Fibroblast of lung (primary cell): ENCODE results near the gene PLEKHH3. TPM values are rescaled to one million over a fixed set of nuclear protein-coding genes. Genes with fewer than 3 reads are reported as not detected.

Experiments
- DNase-seq, 2 donors: peaks; one replicate each; pipeline versions ENCODE4 v3.0.0 to v3.0.0-alpha.2; 2010; ENCODE audit warnings: low read depth in 2 of 2
- H2AFZ ChIP-seq: 2 replicates; pipeline ENCODE4 v1.5.1; 2012; ENCODE audit warnings: low read length, control low read depth, inconsistent platforms
- H3K27ac ChIP-seq: 2 replicates; pipeline ENCODE4 v1.5.1; 2011; ENCODE audit warnings: low read length, control low read depth; ENCODE audit not compliant: insufficient read depth
- H3K27me3 ChIP-seq: 2 replicates; pipeline ENCODE4 v1.5.1; 2011; ENCODE audit warnings: mild to moderate bottlenecking, low read length; ENCODE audit not compliant: control insufficient read depth, insufficient read depth
- H3K36me3 ChIP-seq: 2 replicates; pipeline ENCODE4 v1.5.1; 2011; ENCODE audit warnings: low read length; ENCODE audit not compliant: control insufficient read depth, insufficient read depth
- H3K4me1 ChIP-seq: 2 replicates; pipeline ENCODE4 v1.5.1; 2011; ENCODE audit warnings: low read length; ENCODE audit not compliant: control insufficient read depth, insufficient read depth; ENCODE audit errors: extremely low read depth
- H3K4me2 ChIP-seq: 2 replicates; pipeline ENCODE4 v1.5.1; 2011; ENCODE audit warnings: low read length, control low read depth; ENCODE audit not compliant: insufficient read depth; ENCODE audit errors: extremely low read depth
- H3K4me3 ChIP-seq, 4 experiments: fragments of 200-600 bp in 1 of 4; sonication (generic) in 1 of 4; replicated peaks in 1 of 4; 2 replicates each; pipeline ENCODE4 v1.5.1; 2011 to 2016; ENCODE audit warnings: low read length in 4 of 4, low read depth in 3 of 4, mild to moderate bottlenecking in 3 of 4, control low read depth in 2 of 4, inconsistent platforms in 1 of 4, mixed read lengths in 1 of 4; ENCODE audit not compliant: insufficient read depth in 1 of 4; ENCODE audit errors: control extremely low read depth in 1 of 4
- H3K79me2 ChIP-seq: 2 replicates; pipeline ENCODE4 v1.5.1; 2012; ENCODE audit warnings: mild to moderate bottlenecking, low read length, inconsistent platforms; ENCODE audit not compliant: control insufficient read depth, insufficient read depth
- H3K9ac ChIP-seq: 2 replicates; pipeline ENCODE4 v1.5.1; 2011; ENCODE audit warnings: mild to moderate bottlenecking, low read length, control low read depth; ENCODE audit not compliant: insufficient read depth
- H3K9me3 ChIP-seq: 2 replicates; pipeline ENCODE4 v1.5.1; 2012; ENCODE audit warnings: low read depth, low read length; ENCODE audit not compliant: control insufficient read depth, insufficient read depth
- H4K20me1 ChIP-seq: 2 replicates; pipeline ENCODE4 v1.5.1; 2011; ENCODE audit warnings: low read length; ENCODE audit not compliant: control insufficient read depth, insufficient read depth; ENCODE audit errors: extremely low read depth
- CTCF ChIP-seq, 2 donors: IDR thresholded peaks in 1 of 2; conservative IDR thresholded peaks in 1 of 2; 1 replicate in 1 of 2; 2 replicates in 1 of 2; pipeline ENCODE4 v1.5.1; 2011 to 2012; ENCODE audit warnings: low read length in 2 of 2, control low read depth in 1 of 2, inconsistent platforms in 1 of 2, low read depth in 1 of 2, mild to moderate bottlenecking in 1 of 2
- EZH2 ChIP-seq: IDR thresholded peaks from 2 replicates; pipeline ENCODE4 v1.5.1; 2012; ENCODE audit warnings: low read length, control low read depth, mild to moderate bottlenecking; ENCODE audit errors: missing control alignments
- polyA plus RNA-seq, 2 donors: library from polyadenylated mRNA; depleted of rRNA in 1 of 2; stranded (reverse) in 1 of 2; unstranded in 1 of 2; fragments of >200 nt; gene quantifications; 2 replicates each; pipeline ENCODE4 v1.2.1, GENCODE V29; 2011 to 2012; ENCODE audit warnings: missing spikeins in 1 of 2
- total RNA-seq: library from RNA; depleted of rRNA; stranded (reverse); fragments of >200 nt; gene quantifications from 2 replicates; pipeline ENCODE4 v1.2.1, GENCODE V29; 2014

The PLEKHH3 gene
- total and polyA plus RNA-seq, 2 donors (not counting 1 experiment from before 2014, with no cell fraction given): 2.3 to 24.6 TPM

- peaks cover 41% of the 10 kb centered on the region for H3K4me1 ChIP-seq
- H3K27me3 ChIP-seq: no peaks in the 10 kb centered on the region
- H3K27ac ChIP-seq: peak overlapping the region; percentile 86
- H3K9ac ChIP-seq: peak overlapping the region; percentile 70
- peak; percentile 77 to 79 for DNase-seq
- peak overlapping the region; percentile 19 to 42 (median 25) for H3K4me3 ChIP-seq
- H3K4me2 ChIP-seq: peak overlapping the region; percentile 90
- TF ChIP-seq EZH2 (no peak), CTCF (conservative IDR thresholded peaks at IDR 0.05 in 1 of 2, IDR thresholded peaks at IDR 0.05 in 1 of 2; ENCODE audit: low read depth in 1 of 2, low read length in 2 of 2) (peak; percentile 55 to 77)
- no peaks in the 10 kb centered on the region for H4K20me1 ChIP-seq
- no peaks in the 10 kb centered on the region for H3K9me3 ChIP-seq
- H3K36me3 ChIP-seq: no peaks in the 10 kb centered on the region
- H2AFZ ChIP-seq: peak overlapping the region; percentile 95
- H3K79me2 ChIP-seq: peaks cover 23% of the 10 kb centered on the region
Observed at GRCh38 chr17:42679492-42680330, 2.9 kb upstream of the PLEKHH3 start.

GRCh38 chr17:42678951-42679491 lies 2.2 kb upstream of the PLEKHH3 start:
- TF ChIP-seq CTCF (conservative IDR thresholded peaks at IDR 0.05 in 1 of 2, IDR thresholded peaks at IDR 0.05 in 1 of 2; ENCODE audit: low read depth in 1 of 2, low read length in 2 of 2) (no peak), EZH2 (no peak)
- peak overlapping the region; percentile 90 for H3K4me2 ChIP-seq
- H3K36me3 ChIP-seq: no peaks in the 10 kb centered on the region
- H2AFZ ChIP-seq: peak overlapping the region; percentile 95
- peaks cover 26% of the 10 kb centered on the region for H3K79me2 ChIP-seq
- no peaks in the 10 kb centered on the region for H3K9me3 ChIP-seq
- peaks cover 46% of the 10 kb centered on the region for H3K4me1 ChIP-seq
- DNase-seq: peak; percentile 36 to 45
- no peaks in the 10 kb centered on the region for H4K20me1 ChIP-seq
- peak overlapping the region in 3 of 4 experiments; percentile 35 to 65 (median 57) for H3K4me3 ChIP-seq
- H3K9ac ChIP-seq: peak overlapping the region; percentile 70
- H3K27me3 ChIP-seq: no peaks in the 10 kb centered on the region
- H3K27ac ChIP-seq: peak overlapping the region; percentile 95
